ENCODE measurements around the gene CAPN7.

The CAPN7 gene

GRCh38 chr3:15253023-15253697, 47.1 kb downstream of the CAPN7 start:
- no peak for DNase-seq

- no peak for DNase-seq
Measured at GRCh38 chr3:15255215-15255614, 49.2 kb downstream of the CAPN7 start.

- no peak for DNase-seq
Measured at GRCh38 chr3:15256861-15257341, 50.9 kb downstream of the CAPN7 start.

GRCh38 chr3:15258720-15259119, 52.7 kb downstream of the CAPN7 start:
- no peak for DNase-seq

GRCh38 chr3:15260531-15260930, 54.5 kb downstream of the CAPN7 start:
- DNase-seq = no peak

- DNase-seq = no peak
Measured at GRCh38 chr3:15261274-15261673, 55.2 kb downstream of the CAPN7 start.

GRCh38 chr3:15262021-15262420, 56.0 kb downstream of the CAPN7 start:
- DNase-seq = no peak

GRCh38 chr3:15263120-15263519, 57.1 kb downstream of the CAPN7 start:
- no peak for DNase-seq

- no peak for DNase-seq
Measured at GRCh38 chr3:15263926-15264325, 57.9 kb downstream of the CAPN7 start.

GRCh38 chr3:15264486-15264885, 58.4 kb downstream of the CAPN7 start:
- DNase-seq = no peak

GRCh38 chr3:15265655-15266509, 59.8 kb downstream of the CAPN7 start:
- no peak for DNase-seq

GRCh38 chr3:15266510-15267376, 60.7 kb downstream of the CAPN7 start:
- DNase-seq = no peak

GRCh38 chr3:15267502-15267901, 61.5 kb downstream of the CAPN7 start:
- DNase-seq = no peak

GRCh38 chr3:15268033-15268631, 62.1 kb downstream of the CAPN7 start:
- peak; percentile 86 to 92 for DNase-seq

GRCh38 chr3:15269091-15269989, 63.3 kb downstream of the CAPN7 start:
- DNase-seq = peak; percentile 92 to 98

- no peak for DNase-seq
Measured at GRCh38 chr3:15271030-15271429, 65.0 kb downstream of the CAPN7 start.

GRCh38 chr3:15271785-15272381, 65.8 kb downstream of the CAPN7 start:
- peak; percentile 93 to 99 for DNase-seq

GRCh38 chr3:15272426-15273196, 66.6 kb downstream of the CAPN7 start:
- DNase-seq = peak in 1 of 2 donors; percentile 74

- DNase-seq = peak; percentile 56 to 61
Measured at GRCh38 chr3:15273227-15273626, 67.2 kb downstream of the CAPN7 start.

GRCh38 chr3:15276028-15276724, 70.1 kb downstream of the CAPN7 start:
- DNase-seq = peak; percentile 70 to 94
